Stimulated activated naive CD4-positive, alpha-beta T cell treated with Interleukin-2 at 50 U/mL for 16 hours (primary cell): ENCODE measurements around the gene TAF13.

Experiments
- DNase-seq: peaks from one replicate; lab custom pipeline; 2025; lab: John Stamatoyannopoulos, UW

TAF13 gene, protein sequence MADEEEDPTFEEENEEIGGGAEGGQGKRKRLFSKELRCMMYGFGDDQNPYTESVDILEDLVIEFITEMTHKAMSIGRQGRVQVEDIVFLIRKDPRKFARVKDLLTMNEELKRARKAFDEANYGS

GRCh38 chr1:109075531-109076490 is at the start of gene TAF13:
TSS of gene TAF13 (minus strand) at chr1:109076003. CDS start at chr1:109075947, 56 bp downstream.
- DNase-seq, result peak; percentile 83

DNA sequence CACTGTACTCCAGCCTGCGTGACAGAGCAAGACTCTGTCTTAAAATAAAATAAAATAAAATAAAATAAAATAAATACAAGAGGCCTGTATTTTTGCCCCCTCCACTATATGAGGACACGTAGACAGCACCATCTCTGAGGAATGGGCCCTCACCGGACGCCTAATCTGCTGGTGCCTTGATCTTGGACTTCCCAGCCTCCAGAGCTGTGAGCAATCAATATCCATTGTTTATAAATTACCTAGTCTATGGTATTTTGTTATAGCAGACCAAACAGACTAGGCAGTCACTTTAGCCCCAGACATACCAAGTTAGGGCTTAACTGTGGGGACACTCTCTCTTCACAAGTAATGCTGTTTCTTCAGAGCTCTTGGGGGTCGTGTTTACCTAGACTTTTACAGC is 44.6 kb upstream of the TAF13 start:
- DNase-seq, result no peak

DNA sequence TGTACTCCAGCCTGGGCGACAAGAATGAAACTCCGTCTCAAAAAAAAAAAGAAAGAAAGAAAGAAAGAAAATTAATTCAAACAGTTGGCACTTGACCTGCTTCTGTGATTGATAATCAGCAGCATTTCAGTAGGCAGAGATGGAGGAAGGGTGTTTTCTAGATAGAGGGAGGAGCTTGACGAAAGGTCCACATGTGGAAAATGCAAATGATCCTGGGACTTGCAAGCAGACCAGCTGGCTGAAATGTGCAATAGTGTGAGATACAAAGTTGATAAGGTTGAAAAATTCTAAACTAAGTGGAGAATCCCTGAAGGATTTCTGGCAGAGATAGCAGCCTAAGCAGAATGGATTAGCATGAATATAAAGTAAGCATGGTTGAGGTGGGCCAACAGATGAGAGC is 42.3 kb upstream of the TAF13 start:
- no peak for DNase-seq

DNA sequence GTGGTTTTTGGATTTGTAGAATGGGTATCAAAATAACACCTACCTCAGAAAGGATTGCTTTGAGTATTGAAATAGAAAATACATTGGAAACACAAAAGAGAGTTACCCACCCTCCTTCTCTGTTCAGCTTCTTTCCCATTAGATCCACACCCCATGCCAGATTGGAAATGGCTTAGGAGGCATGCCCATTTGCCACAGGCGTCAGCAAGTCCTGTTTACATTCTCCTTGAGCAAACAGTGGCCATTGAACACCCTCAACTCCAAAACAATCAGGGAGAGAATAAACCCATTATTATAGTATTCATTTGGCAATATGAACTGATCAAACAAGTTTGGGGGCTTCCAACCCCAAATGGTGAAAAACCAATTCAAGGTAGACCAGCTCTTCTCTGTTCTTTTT is 40.5 kb upstream of the TAF13 start:
- no peak for DNase-seq

GRCh38 chr1:109115685-109116084 is 39.9 kb upstream of the TAF13 start:
- peak; percentile 7 for DNase-seq

- no peak for DNase-seq
Measured at GRCh38 chr1:109114342-109114674, 38.5 kb upstream of the TAF13 start.

DNA sequence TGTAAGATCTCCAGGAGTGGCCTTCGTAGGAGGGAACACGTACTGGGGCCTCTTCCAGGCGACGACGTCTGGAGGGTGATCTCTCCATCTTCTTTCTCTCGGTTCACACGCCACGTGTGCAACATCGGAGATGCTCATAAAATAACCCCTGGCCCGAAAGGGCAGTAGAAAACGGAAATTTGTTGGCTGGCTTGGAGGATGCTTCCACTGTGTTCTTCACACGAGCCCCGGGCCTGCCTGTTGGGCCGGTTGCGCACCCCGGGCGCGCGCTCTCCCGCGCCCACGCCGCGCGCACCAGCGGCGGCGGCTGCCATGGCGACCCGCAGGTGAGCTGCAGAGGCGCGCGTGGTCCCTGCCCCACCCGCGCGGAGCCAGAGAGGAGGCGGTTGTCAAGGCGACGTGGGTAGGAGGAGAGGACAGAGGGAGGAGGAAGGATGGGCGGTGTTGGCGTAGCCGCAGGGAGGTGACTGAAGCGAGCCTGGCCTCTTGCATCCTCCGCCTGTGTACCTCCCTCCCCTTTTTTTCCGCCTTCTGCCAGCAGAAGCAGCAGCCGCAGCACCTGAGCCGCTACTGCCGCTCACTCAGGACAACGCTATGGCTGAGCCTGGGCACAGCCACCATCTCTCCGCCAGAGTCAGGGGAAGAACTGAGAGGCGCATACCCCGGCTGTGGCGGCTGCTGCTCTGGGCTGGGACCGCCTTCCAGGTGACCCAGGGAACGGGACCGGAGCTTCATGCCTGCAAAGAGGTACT is 38.0 kb upstream of the TAF13 start, which contains the start of gene ELAPOR1:
TSS of gene ELAPOR1 (plus strand) at position 526 of the 752 bp plus-strand sequence. CDS start at position 595, 69 bp downstream.
- peak; percentile 89 for DNase-seq

DNA sequence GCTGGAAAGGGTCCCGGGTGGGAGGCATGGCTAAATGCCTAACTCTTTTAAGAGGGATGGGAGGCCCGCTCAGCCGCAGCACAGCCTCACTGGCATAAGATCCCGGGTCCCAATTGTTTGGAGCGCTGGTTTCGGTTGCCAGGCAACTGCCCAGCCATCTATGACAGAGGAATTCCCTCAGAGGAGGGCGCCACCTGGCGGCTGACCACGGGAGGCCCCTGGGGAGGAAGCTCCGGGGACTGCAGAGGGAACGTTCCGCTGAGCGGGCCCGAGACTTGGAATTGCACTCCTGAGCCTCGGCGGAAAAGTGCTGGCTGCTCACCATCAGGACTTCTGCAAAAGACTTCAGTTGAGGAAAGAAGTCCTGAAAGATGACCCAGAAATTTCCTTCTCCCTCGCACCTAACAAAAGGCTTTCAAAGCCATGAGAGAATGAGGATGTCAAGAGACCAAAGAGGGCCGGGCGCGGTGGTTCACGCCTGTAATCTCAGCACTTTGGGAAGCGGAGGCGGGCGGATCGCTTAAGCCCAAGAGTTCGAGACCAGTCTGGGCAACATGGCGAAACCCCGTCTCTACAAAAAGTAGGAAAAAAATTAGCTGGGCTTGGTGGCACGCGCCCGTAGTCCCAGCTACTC is 37.0 kb upstream of the TAF13 start:
- DNase-seq, result peak; percentile 85

GRCh38 chr1:109112056-109112651 is 36.4 kb upstream of the TAF13 start:
- DNase-seq, result no peak

- no peak for DNase-seq
Measured at GRCh38 chr1:109111386-109112055, 35.7 kb upstream of the TAF13 start.

DNA sequence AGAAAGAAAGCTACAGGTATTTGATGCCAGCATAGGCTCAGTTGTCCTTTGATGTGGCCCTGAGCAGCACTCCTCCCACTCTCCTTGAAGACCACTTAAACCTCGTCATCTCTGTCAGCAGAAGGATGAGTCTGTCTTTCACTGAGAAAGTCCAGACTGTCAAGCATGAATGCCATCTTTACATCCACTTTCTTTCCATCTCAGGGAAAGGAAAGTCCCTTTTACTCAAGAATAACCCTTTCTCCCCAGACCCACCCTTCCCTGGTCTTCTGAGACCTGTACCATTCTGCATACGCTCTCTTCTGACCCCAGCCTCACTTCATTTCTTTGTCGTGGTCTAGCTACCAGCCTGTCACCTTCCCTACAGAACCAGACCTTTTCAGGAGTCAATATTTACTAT is 34.1 kb upstream of the TAF13 start:
- DNase-seq, result no peak

GRCh38 chr1:109107785-109108184 is 32.0 kb upstream of the TAF13 start:
- DNase-seq, result no peak

GRCh38 chr1:109105881-109106280 is 30.1 kb upstream of the TAF13 start:
- DNase-seq, result no peak

- DNase-seq, result no peak
Measured at GRCh38 chr1:109104364-109105151, 28.8 kb upstream of the TAF13 start.

- peak; percentile 97 for DNase-seq
Measured at GRCh38 chr1:109099938-109100773, 24.4 kb upstream of the TAF13 start.

- no peak for DNase-seq
Measured at GRCh38 chr1:109096120-109096519, 20.3 kb upstream of the TAF13 start.

- DNase-seq, result no peak
Measured at GRCh38 chr1:109095631-109096030, 19.8 kb upstream of the TAF13 start.

GRCh38 chr1:109094871-109095270 is 19.1 kb upstream of the TAF13 start:
- no peak for DNase-seq

DNA sequence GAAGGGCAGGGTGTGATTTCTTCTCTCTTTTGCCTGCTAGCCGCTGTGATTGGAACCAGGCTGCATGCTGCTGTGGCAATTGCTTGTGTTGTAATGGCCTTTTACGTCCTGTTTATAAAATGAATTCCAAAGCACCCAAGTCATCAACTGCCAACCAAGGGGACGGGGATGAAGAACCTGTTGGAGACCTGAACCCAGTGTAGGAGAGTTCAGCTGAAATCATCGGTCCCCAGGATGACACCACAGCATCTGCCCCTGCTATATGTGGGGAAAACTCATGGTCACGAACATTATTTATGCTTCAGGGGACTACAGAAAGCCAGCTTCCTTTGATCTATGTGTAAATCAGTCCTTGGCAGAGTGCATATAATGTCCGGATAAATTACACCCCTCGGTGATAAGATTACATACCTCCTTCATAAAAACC is 18.6 kb upstream of the TAF13 start:
- DNase-seq, result no peak

- DNase-seq, result no peak
Measured at GRCh38 chr1:109091839-109092193, 16.0 kb upstream of the TAF13 start.
